Loucy (cell line): ENCODE results near the gene RPS8.

ENCODE experiments used
- EZH2phosphoT487 ChIP-seq: fragments of 200-600 bp; IDR thresholded peaks from 2 replicates; pipeline ENCODE4 v1.6.1; 2018; ENCODE audit warnings: antibody characterized with exemption, mild to moderate bottlenecking, moderate library complexity, borderline replicate concordance
- TF ChIP-seq, protein P1 (sequence below): fragments of 200-600 bp; sonication (generic); conservative IDR thresholded peaks from 2 replicates; pipeline ENCODE4 v1.5.1; 2014; ENCODE audit warnings: mild to moderate bottlenecking, antibody characterized with exemption, low read length

DNA sequence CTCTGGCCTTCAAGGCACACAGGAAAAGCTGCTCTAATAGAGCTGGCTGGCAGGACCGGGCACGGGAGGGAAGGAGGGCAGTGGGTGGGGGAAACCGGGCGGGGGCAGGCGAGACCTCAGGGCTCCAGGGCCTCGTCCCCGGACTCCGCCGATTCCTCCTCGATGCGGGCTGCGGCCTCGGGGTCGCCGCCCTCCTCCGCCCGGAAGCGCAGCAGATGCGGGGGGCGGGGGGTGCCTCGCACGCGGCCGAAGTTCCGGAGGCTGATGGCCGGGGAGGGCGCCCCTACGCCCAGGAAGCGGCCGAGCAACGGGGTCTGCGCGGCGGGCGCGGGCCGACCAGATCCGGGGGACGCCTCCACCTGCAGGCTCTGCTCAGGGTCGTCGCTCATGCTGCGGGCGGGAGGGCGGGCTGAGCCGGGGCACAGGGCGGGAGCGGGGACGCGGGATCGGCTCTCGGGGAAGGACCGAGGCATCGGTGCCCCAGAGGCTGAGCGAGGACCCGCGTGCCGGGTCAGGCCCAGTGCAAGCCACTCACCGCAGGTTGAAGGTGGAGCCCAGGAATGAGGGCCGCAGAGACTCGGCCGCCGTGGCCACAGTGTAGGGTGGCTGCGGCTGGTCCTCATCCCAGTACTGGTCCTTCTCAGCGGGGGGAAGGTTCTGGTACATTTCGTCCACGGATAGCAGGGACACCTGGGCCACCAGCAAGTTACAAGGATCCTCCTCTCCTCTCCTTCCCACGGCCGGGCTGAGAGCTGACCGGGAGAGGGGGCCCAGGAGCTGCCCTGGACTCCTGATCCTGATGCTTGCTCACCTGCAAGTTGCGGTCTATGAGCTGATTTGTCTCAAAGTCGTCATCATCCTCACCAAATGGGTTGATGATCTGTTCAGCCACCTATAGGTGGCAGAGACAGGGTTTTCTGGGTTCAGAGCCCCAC is 9.0 kb downstream of the RPS8 start:
- TF ChIP-seq, protein P1, sequence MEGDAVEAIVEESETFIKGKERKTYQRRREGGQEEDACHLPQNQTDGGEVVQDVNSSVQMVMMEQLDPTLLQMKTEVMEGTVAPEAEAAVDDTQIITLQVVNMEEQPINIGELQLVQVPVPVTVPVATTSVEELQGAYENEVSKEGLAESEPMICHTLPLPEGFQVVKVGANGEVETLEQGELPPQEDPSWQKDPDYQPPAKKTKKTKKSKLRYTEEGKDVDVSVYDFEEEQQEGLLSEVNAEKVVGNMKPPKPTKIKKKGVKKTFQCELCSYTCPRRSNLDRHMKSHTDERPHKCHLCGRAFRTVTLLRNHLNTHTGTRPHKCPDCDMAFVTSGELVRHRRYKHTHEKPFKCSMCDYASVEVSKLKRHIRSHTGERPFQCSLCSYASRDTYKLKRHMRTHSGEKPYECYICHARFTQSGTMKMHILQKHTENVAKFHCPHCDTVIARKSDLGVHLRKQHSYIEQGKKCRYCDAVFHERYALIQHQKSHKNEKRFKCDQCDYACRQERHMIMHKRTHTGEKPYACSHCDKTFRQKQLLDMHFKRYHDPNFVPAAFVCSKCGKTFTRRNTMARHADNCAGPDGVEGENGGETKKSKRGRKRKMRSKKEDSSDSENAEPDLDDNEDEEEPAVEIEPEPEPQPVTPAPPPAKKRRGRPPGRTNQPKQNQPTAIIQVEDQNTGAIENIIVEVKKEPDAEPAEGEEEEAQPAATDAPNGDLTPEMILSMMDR: no peak
- no peak for TF ChIP-seq EZH2phosphoT487
